ENCODE measurements around the gene LRRC63. TPM values are rescaled to one million over a fixed set of nuclear protein-coding genes. Genes with fewer than 3 reads are reported as not detected.

LRRC63 gene
- total and polyA plus RNA-seq, 12 donors: 0.12 to 0.15 TPM; not detected in 10

- no peak for ATAC-seq
- no peaks in the 10 kb centered on the region for H3K36me3 ChIP-seq
- H3K9me3 ChIP-seq: peaks cover 0 to 14% (median 0%) of the 10 kb centered on the region in 11 donors
- peaks cover 0 to 4% (median 0%) of the 10 kb centered on the region in 7 donors for H3K27me3 ChIP-seq
- H3K4me3 ChIP-seq: no peak overlapping the region
- intact Hi-C loops (cut with DNase I): loop anchor here in 1 of 10 donors (10.0 kb wide), 1 partner anchor 146 kb away; no protein-coding TSS in a partner anchor
- H3K4me1 ChIP-seq: peaks cover 0 to 12% (median 0%) of the 10 kb centered on the region in 9 donors
- 80 to 91% methylated on average over 2 of the region's 2 CpGs for WGBS, 2 donors
- DNase-seq: no peak
- no peak for TF ChIP-seq CTCF (IDR thresholded peaks at IDR 0.05)
- no peak overlapping the region for H3K27ac ChIP-seq
Measured at GRCh38 chr13:46311217-46311616, 99.5 kb downstream of the LRRC63 start.

- ATAC-seq: no peak
- no peak overlapping the region for H3K4me3 ChIP-seq
- 62 to 75% methylated on average over 1 of the region's 1 CpG for WGBS, 2 donors
- intact Hi-C loops (cut with DNase I): loop anchor here in 1 of 10 donors (10.0 kb wide), 1 partner anchor 148 kb away; no protein-coding TSS in a partner anchor
- H3K27me3 ChIP-seq: peaks cover 0 to 4% (median 0%) of the 10 kb centered on the region in 7 donors
- no peak for DNase-seq
- no peaks in the 10 kb centered on the region for H3K36me3 ChIP-seq
- H3K27ac ChIP-seq: peak overlapping the region in 1 of 10 donors; percentile 74
- TF ChIP-seq CTCF (IDR thresholded peaks at IDR 0.05): no peak
- peaks cover 0 to 12% (median 0%) of the 10 kb centered on the region in 9 donors for H3K4me1 ChIP-seq
- H3K9me3 ChIP-seq: peaks cover 0 to 14% (median 0%) of the 10 kb centered on the region in 11 donors
Measured at GRCh38 chr13:46313024-46313423, 101.3 kb downstream of the LRRC63 start.

- peaks cover 0 to 12% (median 0%) of the 10 kb centered on the region in 9 donors for H3K4me1 ChIP-seq
- intact Hi-C loops (cut with DNase I): loop anchor here in 1 of 10 donors (10.0 kb wide), 1 partner anchor 149 kb away; no protein-coding TSS in a partner anchor
- H3K4me3 ChIP-seq: no peak overlapping the region
- H3K9me3 ChIP-seq: peaks cover 0 to 14% (median 0%) of the 10 kb centered on the region in 11 donors
- H3K36me3 ChIP-seq: no peaks in the 10 kb centered on the region
- no peak for ATAC-seq
- DNase-seq: no peak
- no peak for TF ChIP-seq CTCF (IDR thresholded peaks at IDR 0.05)
- peak overlapping the region in 1 of 10 donors; percentile 74 for H3K27ac ChIP-seq
- peaks cover 0 to 7% (median 0%) of the 10 kb centered on the region in 7 donors for H3K27me3 ChIP-seq
- 88 to 90% methylated on average over 6 of the region's 6 CpGs for WGBS, 2 donors
Measured at GRCh38 chr13:46313432-46314257, 101.9 kb downstream of the LRRC63 start.

GRCh38 chr13:46314587-46314986, 102.9 kb downstream of the LRRC63 start:
- H3K9me3 ChIP-seq: peaks cover 0 to 13% (median 0%) of the 10 kb centered on the region in 11 donors
- 88 to 96% methylated on average over 1 of the region's 1 CpG for WGBS, 2 donors
- ATAC-seq (no peak), DNase-seq (no peak)
- intact Hi-C loops (cut with DNase I): loop anchor here in 1 of 10 donors (10.0 kb wide), 1 partner anchor 150 kb away; no protein-coding TSS in a partner anchor
- peaks cover 0 to 15% (median 0%) of the 10 kb centered on the region in 9 donors for H3K4me1 ChIP-seq
- H3K4me3 ChIP-seq: no peak overlapping the region
- no peak for TF ChIP-seq CTCF (IDR thresholded peaks at IDR 0.05)
- no peak overlapping the region for H3K27ac ChIP-seq
- peaks cover 0 to 10% (median 0%) of the 10 kb centered on the region in 7 donors for H3K27me3 ChIP-seq
- no peaks in the 10 kb centered on the region for H3K36me3 ChIP-seq
